ENCODE measurements around the gene HRH2.

DNA sequence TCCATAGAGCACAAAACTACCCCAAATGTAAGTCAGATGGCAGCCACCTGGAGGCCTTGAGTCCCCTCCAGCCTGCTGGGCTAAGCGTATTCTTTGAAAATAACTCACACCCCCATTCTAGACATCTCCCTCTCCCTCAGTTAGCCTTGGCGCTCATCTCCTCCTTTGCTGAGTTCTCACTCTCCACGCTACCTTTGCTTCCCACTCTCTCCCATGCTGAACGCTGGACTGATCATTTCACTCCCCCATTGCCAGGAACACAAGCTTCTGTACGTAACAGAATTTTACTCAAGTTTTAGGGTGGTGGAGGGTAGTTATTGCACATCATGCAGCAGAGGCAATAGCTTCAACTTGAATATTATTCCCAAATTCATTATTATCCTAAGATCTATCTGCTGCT, 47.5 kb upstream of the HRH2 start:
- TF ChIP-seq, protein P1, sequence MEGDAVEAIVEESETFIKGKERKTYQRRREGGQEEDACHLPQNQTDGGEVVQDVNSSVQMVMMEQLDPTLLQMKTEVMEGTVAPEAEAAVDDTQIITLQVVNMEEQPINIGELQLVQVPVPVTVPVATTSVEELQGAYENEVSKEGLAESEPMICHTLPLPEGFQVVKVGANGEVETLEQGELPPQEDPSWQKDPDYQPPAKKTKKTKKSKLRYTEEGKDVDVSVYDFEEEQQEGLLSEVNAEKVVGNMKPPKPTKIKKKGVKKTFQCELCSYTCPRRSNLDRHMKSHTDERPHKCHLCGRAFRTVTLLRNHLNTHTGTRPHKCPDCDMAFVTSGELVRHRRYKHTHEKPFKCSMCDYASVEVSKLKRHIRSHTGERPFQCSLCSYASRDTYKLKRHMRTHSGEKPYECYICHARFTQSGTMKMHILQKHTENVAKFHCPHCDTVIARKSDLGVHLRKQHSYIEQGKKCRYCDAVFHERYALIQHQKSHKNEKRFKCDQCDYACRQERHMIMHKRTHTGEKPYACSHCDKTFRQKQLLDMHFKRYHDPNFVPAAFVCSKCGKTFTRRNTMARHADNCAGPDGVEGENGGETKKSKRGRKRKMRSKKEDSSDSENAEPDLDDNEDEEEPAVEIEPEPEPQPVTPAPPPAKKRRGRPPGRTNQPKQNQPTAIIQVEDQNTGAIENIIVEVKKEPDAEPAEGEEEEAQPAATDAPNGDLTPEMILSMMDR (IDR thresholded peaks at IDR 0.05): no peak
- no peak for TF ChIP-seq POLR2A (IDR thresholded peaks at IDR 0.05)

Measured in esophagus squamous epithelium (tissue), 4 donors.